HEK293T (cell line): ENCODE measurements around the gene SYCE1L.

ENCODE experiments used
- CTCF ChIA-PET: fragments of 350-600 bp; formaldehyde crosslinking; extraction: SDS; loops from one replicate; lab custom pipeline; 2021; ENCODE audit warnings: antibody characterized with exemption, inconsistent platforms; lab: Yijun Ruan, JAX
- POLR2A ChIA-PET: fragments of 350-600 bp; formaldehyde crosslinking; extraction: SDS; loops from one replicate; lab custom pipeline; 2020; ENCODE audit warnings: antibody characterized with exemption, inconsistent platforms; lab: Yijun Ruan, JAX
- DNase-seq: peaks from one replicate; pipeline ENCODE4 v3.0.0; 2012; ENCODE audit warnings: mixed read lengths; ENCODE audit errors: extremely low spot score
- ARNT ChIP-seq: fragments of 450-650 bp; IDR thresholded peaks from 2 replicates; pipeline ENCODE4 v1.6.1; 2017; ENCODE audit warnings: mild to moderate bottlenecking
- BHLHE40 ChIP-seq: fragments of 450-650 bp; IDR thresholded peaks from 2 replicates; pipeline ENCODE4 v1.6.1; 2016; ENCODE audit warnings: mild to moderate bottlenecking, moderate library complexity, borderline replicate concordance
- CTBP1 ChIP-seq: fragments of 450-650 bp; IDR thresholded peaks from 2 replicates; pipeline ENCODE4 v1.6.1; 2016; ENCODE audit warnings: borderline replicate concordance
- ELF4 ChIP-seq: fragments of 450-650 bp; IDR thresholded peaks from 2 replicates; pipeline ENCODE4 v1.6.1; 2017; ENCODE audit warnings: antibody characterized with exemption
- FOXA1 ChIP-seq: fragments of 450-650 bp; IDR thresholded peaks from 2 replicates; pipeline ENCODE4 v1.6.1; 2016; ENCODE audit warnings: mild to moderate bottlenecking
- FOXK2 ChIP-seq: fragments of 450-650 bp; IDR thresholded peaks from 2 replicates; pipeline ENCODE4 v1.6.1; 2016; ENCODE audit warnings: mild to moderate bottlenecking
- FOXM1 ChIP-seq: fragments of 450-650 bp; IDR thresholded peaks from 2 replicates; pipeline ENCODE4 v1.6.1; 2017; ENCODE audit warnings: mild to moderate bottlenecking, borderline replicate concordance
- HDGF ChIP-seq: fragments of 450-650 bp; IDR thresholded peaks from 2 replicates; pipeline ENCODE4 v1.6.1; 2017; ENCODE audit warnings: antibody characterized with exemption, borderline replicate concordance
- L3MBTL2 ChIP-seq: fragments of 450-650 bp; conservative IDR thresholded peaks from 2 replicates; pipeline ENCODE4 v1.6.1; 2016; ENCODE audit warnings: mild to moderate bottlenecking
- LEF1 ChIP-seq: fragments of 450-650 bp; IDR thresholded peaks from 2 replicates; pipeline ENCODE4 v1.6.1; 2017; ENCODE audit warnings: mild to moderate bottlenecking, borderline replicate concordance
- NFRKB ChIP-seq: fragments of 450-650 bp; IDR thresholded peaks from 2 replicates; pipeline ENCODE4 v1.6.1; 2016; ENCODE audit warnings: mild to moderate bottlenecking, moderate library complexity
- PKNOX1 ChIP-seq: fragments of 450-650 bp; IDR thresholded peaks from 2 replicates; pipeline ENCODE4 v1.6.1; 2016
- SP1 ChIP-seq: fragments of 450-650 bp; IDR thresholded peaks from 2 replicates; pipeline ENCODE4 v1.6.1; 2017
- SUZ12 ChIP-seq: fragments of 450-650 bp; IDR thresholded peaks from 2 replicates; pipeline ENCODE4 v1.6.1; 2016; ENCODE audit warnings: mild to moderate bottlenecking
- TARDBP ChIP-seq: fragments of 450-650 bp; IDR thresholded peaks from 2 replicates; pipeline ENCODE4 v1.6.1; 2016
- ZNF384 ChIP-seq: fragments of 450-650 bp; IDR thresholded peaks from 2 replicates; pipeline ENCODE4 v1.6.1; 2016

SYCE1L gene

GRCh38 chr16:77223184-77223583 is 24.0 kb downstream of the SYCE1L start:
- POLR2A ChIA-PET: interaction anchor here (1.4 kb wide), 1 partner anchor 33 kb away, joined by 4 read pairs; the partner anchor contains the start of gene MON1B
- TF ChIP-seq CTBP1: no peak
- TF ChIP-seq LEF1: no peak
- no peak for TF ChIP-seq SUZ12
- no peak for TF ChIP-seq ELF4
- TF ChIP-seq PKNOX1: no peak
- no peak for TF ChIP-seq ZNF384
- TF ChIP-seq NFRKB: no peak
- CTCF ChIA-PET: interaction anchor here (0.6 to 1.5 kb wide), 2 partner anchors 9 to 1939 kb away, joined by 4 read pairs; no protein-coding TSS in a partner anchor
- peak; percentile 58 for DNase-seq

DNA sequence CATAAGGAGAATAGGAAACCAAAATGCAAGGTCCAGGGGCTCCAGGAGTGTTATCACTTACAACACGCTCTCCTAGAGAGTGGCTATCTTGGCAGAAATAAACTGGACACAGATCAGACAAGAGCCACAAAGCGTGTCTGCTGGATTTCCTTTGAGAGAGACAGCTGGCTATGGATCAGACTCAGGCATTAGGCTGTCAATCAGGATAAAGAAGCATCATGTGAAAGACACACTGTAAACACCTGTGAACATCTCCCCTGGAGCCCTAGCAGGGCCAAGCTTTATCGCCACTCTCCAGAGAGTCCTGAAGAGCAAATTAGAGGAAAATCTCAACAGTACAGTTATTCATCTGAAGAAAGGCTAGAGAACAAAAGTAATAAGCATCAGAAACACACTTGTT is 26.0 kb downstream of the SYCE1L start:
- ChIA-PET POLR2A (no interaction called here), CTCF (no interaction called here)
- DNase-seq: no peak
- no peak for TF ChIP-seq BHLHE40
- no peak for TF ChIP-seq CTBP1
- no peak for TF ChIP-seq SUZ12
- TF ChIP-seq SP1: no peak
- TF ChIP-seq TARDBP: no peak
- no peak for TF ChIP-seq HDGF
- no peak for TF ChIP-seq PKNOX1
- no peak for TF ChIP-seq LEF1
- no peak for TF ChIP-seq FOXA1
- TF ChIP-seq FOXM1: no peak
- no peak for TF ChIP-seq ZNF384
- TF ChIP-seq L3MBTL2: no peak
- TF ChIP-seq NFRKB: no peak
- no peak for TF ChIP-seq FOXK2
- no peak for TF ChIP-seq ARNT
- TF ChIP-seq ELF4: no peak

- DNase-seq: no peak
- POLR2A ChIA-PET: interaction anchor here (1.6 kb wide), 1 partner anchor 15 kb away, joined by 4 read pairs; no protein-coding TSS in a partner anchor
- CTCF ChIA-PET: no interaction called here
- no peak for TF ChIP-seq ZNF384
Observed at GRCh38 chr16:77227745-77228144, 28.5 kb downstream of the SYCE1L start.

- no peak for DNase-seq
- TF ChIP-seq CTBP1 (no peak), HDGF (no peak), FOXA1 (no peak), ZNF384 (no peak), SUZ12 (no peak), SP1 (no peak), FOXK2 (no peak), PKNOX1 (no peak), ARNT (no peak), BHLHE40 (no peak), TARDBP (no peak), FOXM1 (no peak)
- ChIA-PET CTCF (interaction anchor here (1.7 kb wide), 1 partner anchor 354 kb away, joined by 4 read pairs; no protein-coding TSS in a partner anchor), POLR2A (interaction anchor here (1.2 to 1.5 kb wide), 2 partner anchors 10 to 40 kb away, joined by 3 to 5 read pairs; partner anchors contain the start of gene MON1B)
Observed at GRCh38 chr16:77231047-77231446, 31.8 kb downstream of the SYCE1L start.

DNA sequence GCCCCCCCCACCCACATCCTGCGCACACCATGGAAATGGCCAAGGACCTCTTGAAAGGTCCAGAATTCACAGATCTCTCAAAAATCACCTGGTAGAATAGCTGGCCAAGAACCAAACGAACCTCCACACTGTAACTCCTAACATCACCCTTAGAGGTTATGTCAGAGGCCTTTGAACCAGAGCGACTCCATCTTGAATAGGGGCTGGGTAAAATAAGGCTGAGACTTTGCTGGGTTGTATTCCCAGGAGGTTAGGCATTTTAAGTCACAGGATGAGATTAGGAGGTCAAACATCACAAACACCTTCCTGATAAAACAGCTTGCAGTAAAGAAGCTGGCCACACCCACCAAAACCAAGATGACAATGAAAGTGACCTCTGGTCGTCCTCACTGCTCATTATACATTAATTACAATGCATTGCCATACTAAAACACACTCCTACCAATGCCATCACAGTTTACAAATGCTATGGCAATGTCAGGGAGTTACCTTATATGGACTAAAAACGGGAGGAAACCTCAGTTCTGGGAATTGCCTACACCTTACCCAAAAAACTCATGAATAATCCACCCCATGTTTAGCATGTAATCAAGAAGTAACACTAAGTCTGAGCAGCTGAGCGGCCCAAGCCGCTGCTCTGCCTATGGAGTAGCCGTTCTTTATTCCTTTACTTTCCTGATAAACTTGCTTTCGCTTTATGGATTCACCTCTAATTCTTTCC is 34.8 kb downstream of the SYCE1L start:
- POLR2A ChIA-PET: no interaction called here
- no peak for DNase-seq
- TF ChIP-seq FOXM1 (no peak), NFRKB (no peak), FOXK2 (no peak), LEF1 (no peak), SUZ12 (no peak), CTBP1 (no peak), FOXA1 (no peak), HDGF (no peak), BHLHE40 (no peak), PKNOX1 (no peak), TARDBP (no peak), ZNF384 (no peak), ELF4 (no peak), SP1 (no peak), L3MBTL2 (no peak)
- CTCF ChIA-PET: interaction anchor here (1.3 to 2.2 kb wide), 2 partner anchors 350 to 368 kb away, joined by 3 to 8 read pairs; no protein-coding TSS in a partner anchor

GRCh38 chr16:77234611-77235010 is 35.4 kb downstream of the SYCE1L start:
- ChIA-PET CTCF (interaction anchor here (0.6 to 2.2 kb wide), 3 partner anchors 218 to 367 kb away, joined by 3 to 8 read pairs (median 3); no protein-coding TSS in a partner anchor), POLR2A (no interaction called here)
- no peak for DNase-seq
- TF ChIP-seq ARNT (no peak), ELF4 (no peak), NFRKB (no peak), FOXA1 (no peak), PKNOX1 (no peak), CTBP1 (no peak), ZNF384 (no peak), HDGF (no peak), SUZ12 (no peak), BHLHE40 (no peak), FOXM1 (no peak), SP1 (no peak), FOXK2 (no peak), L3MBTL2 (no peak), LEF1 (no peak), TARDBP (no peak)
